Tibial nerve (tissue), 4 donors: ENCODE measurements around the gene WFIKKN1.

Experiments
- EP300 ChIP-seq, 2 donors: sonication (generic); formaldehyde crosslinking; IDR thresholded peaks; one replicate each; pipeline ENCODE4 v1.6.1; 2017; ENCODE audit warnings: antibody characterized with exemption in 2 of 2, mild to moderate bottlenecking in 1 of 2
- POLR2A ChIP-seq, 2 donors: fragments of 450-650 bp; IDR thresholded peaks; one replicate each; pipeline ENCODE4 v1.6.1; 2017; ENCODE audit warnings: antibody characterized with exemption in 2 of 2, mild to moderate bottlenecking in 2 of 2, moderate library complexity in 2 of 2
- TF ChIP-seq, protein P1 (sequence below), 5 experiments: fragments of 200-600 bp in 3 of 5; fragments of 450-650 bp in 2 of 5; sonication (generic) in 3 of 5; IDR thresholded peaks; one replicate each; pipeline ENCODE4 v1.5.1; 2016 to 2019; ENCODE audit warnings: antibody characterized with exemption in 5 of 5, mild to moderate bottlenecking in 3 of 5, moderate library complexity in 2 of 5

GRCh38 chr16:638034-638543 lies 7.3 kb downstream of the WFIKKN1 start:
- TF ChIP-seq, protein P1, sequence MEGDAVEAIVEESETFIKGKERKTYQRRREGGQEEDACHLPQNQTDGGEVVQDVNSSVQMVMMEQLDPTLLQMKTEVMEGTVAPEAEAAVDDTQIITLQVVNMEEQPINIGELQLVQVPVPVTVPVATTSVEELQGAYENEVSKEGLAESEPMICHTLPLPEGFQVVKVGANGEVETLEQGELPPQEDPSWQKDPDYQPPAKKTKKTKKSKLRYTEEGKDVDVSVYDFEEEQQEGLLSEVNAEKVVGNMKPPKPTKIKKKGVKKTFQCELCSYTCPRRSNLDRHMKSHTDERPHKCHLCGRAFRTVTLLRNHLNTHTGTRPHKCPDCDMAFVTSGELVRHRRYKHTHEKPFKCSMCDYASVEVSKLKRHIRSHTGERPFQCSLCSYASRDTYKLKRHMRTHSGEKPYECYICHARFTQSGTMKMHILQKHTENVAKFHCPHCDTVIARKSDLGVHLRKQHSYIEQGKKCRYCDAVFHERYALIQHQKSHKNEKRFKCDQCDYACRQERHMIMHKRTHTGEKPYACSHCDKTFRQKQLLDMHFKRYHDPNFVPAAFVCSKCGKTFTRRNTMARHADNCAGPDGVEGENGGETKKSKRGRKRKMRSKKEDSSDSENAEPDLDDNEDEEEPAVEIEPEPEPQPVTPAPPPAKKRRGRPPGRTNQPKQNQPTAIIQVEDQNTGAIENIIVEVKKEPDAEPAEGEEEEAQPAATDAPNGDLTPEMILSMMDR (IDR thresholded peaks at IDR 0.05), result no peak
- TF ChIP-seq POLR2A (IDR thresholded peaks at IDR 0.05) (no peak), EP300 (IDR thresholded peaks at IDR 0.05) (no peak)
